HG02973 (cell line): ENCODE results near the gene TMBIM4.

Experiments used
- ATAC-seq: cut with Tn5 transposase; IDR thresholded peaks from one replicate; pipeline ENCODE4 v1.9.1; 2021; ENCODE audit warnings: moderate library complexity; ENCODE audit not compliant: unreplicated experiment

The TMBIM4 gene

GRCh38 chr12:66103016-66103913 is 66.5 kb downstream of the TMBIM4 start:
- ATAC-seq, result no peak

- ATAC-seq, result no peak
Observed at GRCh38 chr12:66092559-66093269, 77.1 kb downstream of the TMBIM4 start.

GRCh38 chr12:66090157-66090556 is 79.6 kb downstream of the TMBIM4 start:
- no peak for ATAC-seq

DNA sequence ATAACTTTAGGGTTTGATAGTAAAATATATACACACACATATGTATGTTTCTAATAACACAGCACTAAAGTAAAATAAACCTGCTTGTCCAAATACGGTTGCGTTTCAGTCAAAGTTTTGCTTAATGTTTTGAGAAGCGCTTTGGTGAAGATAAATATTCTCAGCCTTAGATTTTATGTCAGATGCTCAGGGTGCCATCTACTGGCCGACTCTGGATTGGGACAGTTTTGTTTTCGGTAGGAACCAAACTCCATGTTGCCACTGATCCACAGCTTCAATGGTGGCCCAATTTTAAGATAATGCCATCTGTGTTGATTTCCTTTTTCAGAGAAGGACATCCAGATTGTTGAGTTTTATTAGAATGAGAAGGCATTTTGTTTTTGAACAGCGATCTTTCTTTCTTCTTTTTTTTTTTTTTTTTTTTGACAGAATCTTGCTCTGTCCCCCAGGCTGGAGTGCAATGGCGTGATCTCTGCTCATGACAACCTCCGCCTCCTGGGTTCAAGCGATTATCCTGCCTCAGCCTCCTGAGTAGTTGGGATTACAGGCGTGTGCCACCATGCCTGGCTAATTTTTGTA is 82.3 kb downstream of the TMBIM4 start:
- ATAC-seq, result peak; percentile 76

DNA sequence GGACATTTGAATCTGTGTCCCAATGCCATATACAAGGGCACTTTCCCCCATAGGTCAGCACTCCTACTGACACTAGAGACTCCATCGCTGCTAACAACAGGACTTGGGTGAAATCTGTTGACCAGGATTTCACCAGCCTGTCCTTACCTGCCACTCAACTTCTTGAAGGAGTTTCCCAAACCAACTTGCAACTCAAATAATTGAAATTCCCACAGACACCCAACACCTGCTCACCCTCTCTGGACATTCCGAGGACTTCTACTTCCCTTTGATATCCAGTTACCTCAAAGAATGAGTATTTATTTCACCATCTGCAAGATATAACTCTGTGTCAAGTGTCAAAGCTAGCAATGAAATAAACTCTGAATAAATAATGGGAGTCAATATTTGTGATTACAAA is 83.8 kb downstream of the TMBIM4 start:
- no peak for ATAC-seq
